GM13977 (cell line): ENCODE results near the gene MUC4.

Experiments used
- DNase-seq: peaks from one replicate; pipeline ENCODE4 v3.0.0; 2012; ENCODE audit warnings: low spot score
- in situ Hi-C: fragments of 300-500 bp; cut with MboI; formaldehyde crosslinking; loops from one replicate; pipeline ENCODE4 v1.12.0; 2022; ENCODE audit warnings: low sequenced_read_pairs, low pct_unique_long_range_greater_than_20kb, mixed read lengths, inconsistent platforms; ENCODE audit not compliant: unreplicated experiment
- TF ChIP-seq, protein P1 (sequence below): IDR thresholded peaks from 2 replicates; pipeline ENCODE4 v1.5.1; 2012; ENCODE audit warnings: mild to moderate bottlenecking, control low read depth; ENCODE audit not compliant: insufficient read depth; ENCODE audit errors: extremely low read depth, missing control alignments

The MUC4 gene

DNA sequence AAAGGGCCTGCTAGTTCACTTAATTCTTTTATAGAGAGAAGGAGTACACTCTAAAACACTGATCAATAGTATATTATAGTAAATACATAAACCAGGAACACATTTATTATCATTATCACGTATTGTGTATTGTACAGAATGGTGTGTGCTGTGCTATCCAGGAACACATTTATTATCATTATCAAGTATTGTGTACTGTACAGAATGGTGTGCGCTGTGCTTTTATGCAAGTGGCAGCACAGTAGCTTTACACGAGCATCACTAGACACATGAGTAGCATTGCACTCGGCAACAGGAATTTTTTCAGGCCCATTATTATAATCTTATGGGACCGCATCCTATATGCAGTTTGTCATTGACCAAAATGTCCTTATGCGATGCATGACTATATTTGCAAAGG, 111.9 kb downstream of the MUC4 start:
- TF ChIP-seq, protein P1, sequence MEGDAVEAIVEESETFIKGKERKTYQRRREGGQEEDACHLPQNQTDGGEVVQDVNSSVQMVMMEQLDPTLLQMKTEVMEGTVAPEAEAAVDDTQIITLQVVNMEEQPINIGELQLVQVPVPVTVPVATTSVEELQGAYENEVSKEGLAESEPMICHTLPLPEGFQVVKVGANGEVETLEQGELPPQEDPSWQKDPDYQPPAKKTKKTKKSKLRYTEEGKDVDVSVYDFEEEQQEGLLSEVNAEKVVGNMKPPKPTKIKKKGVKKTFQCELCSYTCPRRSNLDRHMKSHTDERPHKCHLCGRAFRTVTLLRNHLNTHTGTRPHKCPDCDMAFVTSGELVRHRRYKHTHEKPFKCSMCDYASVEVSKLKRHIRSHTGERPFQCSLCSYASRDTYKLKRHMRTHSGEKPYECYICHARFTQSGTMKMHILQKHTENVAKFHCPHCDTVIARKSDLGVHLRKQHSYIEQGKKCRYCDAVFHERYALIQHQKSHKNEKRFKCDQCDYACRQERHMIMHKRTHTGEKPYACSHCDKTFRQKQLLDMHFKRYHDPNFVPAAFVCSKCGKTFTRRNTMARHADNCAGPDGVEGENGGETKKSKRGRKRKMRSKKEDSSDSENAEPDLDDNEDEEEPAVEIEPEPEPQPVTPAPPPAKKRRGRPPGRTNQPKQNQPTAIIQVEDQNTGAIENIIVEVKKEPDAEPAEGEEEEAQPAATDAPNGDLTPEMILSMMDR, result no peak

GRCh38 chr3:195699388-195699771, 112.3 kb downstream of the MUC4 start:
- in situ Hi-C loops, result no loop called here
- TF ChIP-seq, protein P1, result no peak
- DNase-seq, result no peak

More for the DNA sequence above, 111.9 kb downstream of the MUC4 start:
- no peak for DNase-seq
- in situ Hi-C loops, result no loop called here

DNA sequence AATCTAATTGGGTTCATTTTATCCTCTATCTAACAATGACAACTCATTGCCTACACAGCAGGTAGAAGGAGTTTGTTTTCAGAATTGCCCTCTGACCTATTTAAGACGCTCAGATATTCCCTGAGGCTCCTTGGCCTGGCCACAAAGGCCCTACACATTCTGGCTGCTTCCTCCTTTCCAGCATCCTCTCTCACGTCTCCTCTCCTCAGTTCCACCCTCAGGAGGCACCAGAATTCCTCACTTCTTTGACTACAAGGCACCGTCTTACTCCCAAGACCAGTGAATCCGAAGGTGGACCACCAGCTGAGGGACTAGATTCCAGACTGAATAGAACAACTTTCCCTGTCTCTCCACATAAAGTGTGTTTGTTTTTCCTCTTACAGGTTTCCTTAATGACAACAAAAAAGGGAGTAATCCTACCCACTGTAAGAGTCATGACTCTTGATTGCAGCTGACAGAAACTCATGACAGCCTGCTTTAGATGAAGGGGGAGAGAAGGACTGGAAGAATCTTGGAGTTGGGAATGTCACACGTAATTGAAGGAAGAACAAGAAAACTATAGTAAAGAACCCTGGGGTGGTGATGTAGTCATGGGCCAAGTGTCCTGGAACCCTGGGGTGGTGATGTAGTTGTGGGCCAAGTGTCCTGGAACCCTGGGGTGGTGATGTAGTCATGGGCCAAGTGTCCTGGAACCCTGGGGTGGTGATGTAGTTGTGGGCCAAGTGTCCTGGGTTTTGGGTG, 112.9 kb downstream of the MUC4 start:
- in situ Hi-C loops, result no loop called here
- TF ChIP-seq, protein P1, result no peak
- no peak for DNase-seq

GRCh38 chr3:195698325-195698646, 113.4 kb downstream of the MUC4 start:
- in situ Hi-C loops, result no loop called here
- TF ChIP-seq, protein P1, result no peak
- DNase-seq, result no peak

DNA sequence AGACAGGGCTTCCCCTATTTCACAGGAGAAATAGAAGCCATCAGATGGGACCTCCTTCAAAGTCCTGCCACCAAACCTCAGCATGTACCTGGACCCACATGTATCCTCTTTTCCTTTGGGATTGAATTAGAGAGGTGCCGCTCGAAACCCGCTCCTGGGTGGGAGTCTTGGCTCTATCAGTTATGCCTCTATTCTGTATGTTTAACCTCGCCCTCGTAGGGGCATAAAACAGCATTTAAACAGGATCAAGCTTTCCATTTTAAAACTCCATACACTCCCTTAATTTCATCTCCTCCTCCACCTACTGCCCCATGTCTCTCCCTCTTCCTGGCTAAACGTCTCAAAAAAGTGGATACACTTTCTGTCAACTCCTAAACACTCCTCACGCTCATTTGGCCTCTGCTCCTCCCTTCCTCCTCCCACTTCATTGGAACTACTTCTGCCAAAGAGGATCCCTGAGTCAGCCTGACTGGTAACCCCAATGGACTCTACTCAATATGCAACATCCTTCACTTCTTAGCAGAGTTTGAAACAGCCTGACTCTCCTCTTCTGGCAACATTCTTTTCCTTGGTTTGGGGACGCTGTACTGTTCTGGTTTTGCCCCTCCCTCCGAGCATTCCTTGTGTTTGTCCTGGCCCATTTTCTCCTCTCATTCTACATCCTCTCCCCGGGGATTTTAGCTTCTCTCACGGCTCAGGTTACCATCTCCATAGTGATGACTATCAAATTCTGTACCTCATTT, 114.0 kb downstream of the MUC4 start:
- no peak for DNase-seq
- in situ Hi-C loops, result no loop called here
- TF ChIP-seq, protein P1, result no peak
